OCI-LY1 (cell line): ENCODE data around the gene KEL.

ENCODE experiments used
- H2AFZ ChIP-seq: fragments of 200-600 bp; sonication (generic), shearing (Covaris generic); 2 replicates; pipeline ENCODE4 v1.6.0; 2014; ENCODE audit warnings: antibody characterized with exemption, mild to moderate bottlenecking, low read length
- H3F3A ChIP-seq: fragments of 200-600 bp; sonication (generic), shearing (Covaris generic); 2 replicates; pipeline ENCODE4 v1.6.0; 2014; ENCODE audit warnings: mild to moderate bottlenecking, antibody characterized with exemption, low read length, moderate library complexity; ENCODE audit not compliant: insufficient read depth
- H3K27ac ChIP-seq: fragments of 200-600 bp; sonication (generic); 2 replicates; pipeline ENCODE4 v1.5.1; 2014; ENCODE audit warnings: low read length, mixed run types, mild to moderate bottlenecking, low read depth; ENCODE audit not compliant: poor library complexity, severe bottlenecking
- H3K27me3 ChIP-seq: fragments of 200-600 bp; sonication (generic); 2 replicates; pipeline ENCODE4 v1.6.0; 2014; ENCODE audit warnings: antibody characterized with exemption, mild to moderate bottlenecking, low read length, moderate library complexity; ENCODE audit not compliant: insufficient read depth
- H3K36me3 ChIP-seq: fragments of 200-600 bp; sonication (generic); 2 replicates; pipeline ENCODE4 v1.6.1; 2014; ENCODE audit warnings: mild to moderate bottlenecking, antibody characterized with exemption, low read length, moderate library complexity, mixed read lengths; ENCODE audit not compliant: insufficient read depth
- H3K4me1 ChIP-seq: fragments of 200-600 bp; sonication (generic); 2 replicates; pipeline ENCODE4 v1.5.1; 2014; ENCODE audit warnings: mild to moderate bottlenecking, low read length, moderate library complexity; ENCODE audit not compliant: insufficient read depth, severe bottlenecking
- H3K4me2 ChIP-seq: fragments of 200-600 bp; sonication (generic), shearing (Covaris generic); 2 replicates; pipeline ENCODE4 v1.6.1; 2014; ENCODE audit warnings: low read length
- H3K4me3 ChIP-seq: fragments of 200-600 bp; sonication (generic); 2 replicates; pipeline ENCODE4 v1.5.1; 2014; ENCODE audit warnings: low read length, low read depth, mild to moderate bottlenecking, mixed read lengths; ENCODE audit not compliant: poor library complexity, severe bottlenecking
- H3K79me2 ChIP-seq: fragments of 200-600 bp; shearing (Covaris generic); 2 replicates; pipeline ENCODE4 v1.6.1; 2016; ENCODE audit warnings: mixed run types, low read length, mixed read lengths; ENCODE audit not compliant: insufficient read depth
- H3K9ac ChIP-seq: fragments of 200-600 bp; sonication (generic), shearing (Covaris generic); 2 replicates; pipeline ENCODE4 v1.6.1; 2014; ENCODE audit warnings: mild to moderate bottlenecking, low read length, mixed read lengths
- H3K9me2 ChIP-seq: fragments of 200-600 bp; sonication (generic), shearing (Covaris generic); 2 replicates; pipeline ENCODE4 v1.6.1; 2014; ENCODE audit warnings: low read depth, mild to moderate bottlenecking, low read length, mixed read lengths
- H3K9me3 ChIP-seq: fragments of 200-600 bp; shearing (Covaris generic); 2 replicates; pipeline ENCODE4 v1.6.1; 2014; ENCODE audit warnings: low read length, mixed read lengths
- H4K20me1 ChIP-seq: fragments of 200-600 bp; sonication (generic), shearing (Covaris generic); 2 replicates; pipeline ENCODE4 v1.6.0; 2016; ENCODE audit warnings: mild to moderate bottlenecking, low read length; ENCODE audit not compliant: insufficient read depth
- EZH2 ChIP-seq: fragments of 200-600 bp; sonication (generic), shearing (Covaris generic); IDR thresholded peaks from 2 replicates; pipeline ENCODE4 v1.8.0; 2017; ENCODE audit warnings: borderline replicate concordance, mixed run types, mild to moderate bottlenecking, antibody characterized with exemption, low read length, moderate library complexity, mixed read lengths
- TF ChIP-seq, protein P1 (sequence below): fragments of 200-600 bp; sonication (generic), shearing (Covaris generic); IDR thresholded peaks from 2 replicates; pipeline ENCODE4 v1.5.1; 2017; ENCODE audit warnings: mild to moderate bottlenecking, antibody characterized with exemption, low read length, moderate library complexity, mixed read lengths

KEL gene

DNA sequence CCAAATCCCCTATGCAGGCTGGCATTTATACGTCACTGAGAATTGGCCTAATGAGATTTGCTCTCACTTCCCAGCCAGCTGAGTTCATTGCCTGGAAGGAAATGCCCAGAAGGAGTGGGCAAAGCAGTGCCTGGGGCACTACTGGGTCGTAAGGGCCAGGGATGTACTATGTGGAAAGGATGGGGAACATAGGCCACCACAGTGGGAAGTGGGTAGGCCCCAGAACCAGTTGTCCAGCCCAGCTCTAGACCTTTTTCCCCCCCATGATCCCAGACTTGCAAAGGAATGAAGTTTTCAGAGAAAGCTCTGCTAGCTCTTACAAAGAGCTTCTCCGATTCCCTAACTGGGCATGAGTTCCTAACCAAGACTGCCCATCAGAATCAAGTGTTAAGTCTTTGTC is 42.5 kb downstream of the KEL start:
- no peak for TF ChIP-seq EZH2
- TF ChIP-seq, protein P1, sequence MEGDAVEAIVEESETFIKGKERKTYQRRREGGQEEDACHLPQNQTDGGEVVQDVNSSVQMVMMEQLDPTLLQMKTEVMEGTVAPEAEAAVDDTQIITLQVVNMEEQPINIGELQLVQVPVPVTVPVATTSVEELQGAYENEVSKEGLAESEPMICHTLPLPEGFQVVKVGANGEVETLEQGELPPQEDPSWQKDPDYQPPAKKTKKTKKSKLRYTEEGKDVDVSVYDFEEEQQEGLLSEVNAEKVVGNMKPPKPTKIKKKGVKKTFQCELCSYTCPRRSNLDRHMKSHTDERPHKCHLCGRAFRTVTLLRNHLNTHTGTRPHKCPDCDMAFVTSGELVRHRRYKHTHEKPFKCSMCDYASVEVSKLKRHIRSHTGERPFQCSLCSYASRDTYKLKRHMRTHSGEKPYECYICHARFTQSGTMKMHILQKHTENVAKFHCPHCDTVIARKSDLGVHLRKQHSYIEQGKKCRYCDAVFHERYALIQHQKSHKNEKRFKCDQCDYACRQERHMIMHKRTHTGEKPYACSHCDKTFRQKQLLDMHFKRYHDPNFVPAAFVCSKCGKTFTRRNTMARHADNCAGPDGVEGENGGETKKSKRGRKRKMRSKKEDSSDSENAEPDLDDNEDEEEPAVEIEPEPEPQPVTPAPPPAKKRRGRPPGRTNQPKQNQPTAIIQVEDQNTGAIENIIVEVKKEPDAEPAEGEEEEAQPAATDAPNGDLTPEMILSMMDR = no peak
- no peaks in the 10 kb centered on the region for H4K20me1 ChIP-seq
- no peak overlapping the region for H3K4me2 ChIP-seq
- no peak overlapping the region for H3K4me3 ChIP-seq
- H3F3A ChIP-seq = no peaks in the 10 kb centered on the region
- no peaks in the 10 kb centered on the region for H3K9me2 ChIP-seq
- no peak overlapping the region for H3K9ac ChIP-seq
- no peaks in the 10 kb centered on the region for H3K9me3 ChIP-seq
- no peaks in the 10 kb centered on the region for H3K36me3 ChIP-seq
- no peaks in the 10 kb centered on the region for H3K79me2 ChIP-seq
- no peak overlapping the region for H2AFZ ChIP-seq
- H3K27ac ChIP-seq = no peak overlapping the region
- H3K27me3 ChIP-seq = peaks cover 5% of the 10 kb centered on the region
- no peaks in the 10 kb centered on the region for H3K4me1 ChIP-seq

DNA sequence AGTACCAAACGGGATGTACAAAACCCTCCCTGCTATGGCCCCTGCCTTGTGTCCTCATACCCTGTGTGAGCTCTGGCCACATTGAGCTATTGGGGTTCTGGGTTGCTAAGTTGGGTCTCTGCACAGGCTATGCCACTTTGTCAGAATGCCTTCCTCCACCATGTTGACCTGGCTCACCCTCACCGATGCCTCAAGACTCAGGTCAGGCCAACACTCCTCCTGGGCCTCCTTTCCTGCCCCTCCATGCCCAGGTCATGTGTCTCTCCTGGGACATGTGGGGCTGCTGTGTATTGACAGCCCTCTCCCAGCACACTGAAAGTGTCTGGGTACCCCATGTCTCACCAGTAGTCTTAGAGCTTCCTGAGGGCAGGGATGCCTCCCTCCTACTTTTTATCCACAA is 43.3 kb downstream of the KEL start:
- no peak overlapping the region for H3K27ac ChIP-seq
- no peaks in the 10 kb centered on the region for H4K20me1 ChIP-seq
- H3K9me3 ChIP-seq = no peaks in the 10 kb centered on the region
- TF ChIP-seq, protein P1 = no peak
- no peak for TF ChIP-seq EZH2
- no peaks in the 10 kb centered on the region for H3F3A ChIP-seq
- peaks cover 5% of the 10 kb centered on the region for H3K27me3 ChIP-seq
- no peaks in the 10 kb centered on the region for H3K4me1 ChIP-seq
- H2AFZ ChIP-seq = no peak overlapping the region
- H3K9me2 ChIP-seq = no peaks in the 10 kb centered on the region
- no peaks in the 10 kb centered on the region for H3K79me2 ChIP-seq
- no peaks in the 10 kb centered on the region for H3K36me3 ChIP-seq
- no peak overlapping the region for H3K4me3 ChIP-seq
- no peak overlapping the region for H3K9ac ChIP-seq
- no peak overlapping the region for H3K4me2 ChIP-seq

DNA sequence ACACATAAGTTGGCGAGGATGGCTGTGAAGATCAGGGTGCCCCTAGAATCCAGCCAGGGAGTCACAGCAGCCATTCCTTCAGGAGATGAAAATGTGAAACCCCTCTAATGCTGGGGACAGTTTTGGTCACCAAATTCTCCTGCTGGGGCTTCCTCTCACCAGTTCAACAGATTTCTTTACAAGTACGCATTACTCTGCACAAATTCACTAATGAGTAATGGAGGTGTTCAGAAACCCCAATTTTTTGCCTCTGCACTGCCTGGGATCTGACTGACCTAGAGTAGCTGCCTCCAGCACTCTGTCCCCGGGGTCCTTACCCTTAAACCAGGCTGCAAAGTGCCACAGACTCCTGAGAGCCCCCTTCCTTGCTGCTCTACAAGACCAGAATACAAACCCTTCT is 44.7 kb downstream of the KEL start:
- H3K4me1 ChIP-seq = no peaks in the 10 kb centered on the region
- no peaks in the 10 kb centered on the region for H3K9me3 ChIP-seq
- H3K4me3 ChIP-seq = no peak overlapping the region
- no peaks in the 10 kb centered on the region for H4K20me1 ChIP-seq
- no peaks in the 10 kb centered on the region for H3K79me2 ChIP-seq
- H3K27ac ChIP-seq = no peak overlapping the region
- no peak overlapping the region for H3K9ac ChIP-seq
- H3F3A ChIP-seq = no peaks in the 10 kb centered on the region
- no peaks in the 10 kb centered on the region for H3K36me3 ChIP-seq
- no peak overlapping the region for H3K4me2 ChIP-seq
- H3K9me2 ChIP-seq = no peaks in the 10 kb centered on the region
- TF ChIP-seq EZH2 = no peak
- TF ChIP-seq, protein P1 = no peak
- peaks cover 5% of the 10 kb centered on the region for H3K27me3 ChIP-seq
- H2AFZ ChIP-seq = no peak overlapping the region
